ENCODE data around the gene NOTCH2.

Gene NOTCH2

DNA sequence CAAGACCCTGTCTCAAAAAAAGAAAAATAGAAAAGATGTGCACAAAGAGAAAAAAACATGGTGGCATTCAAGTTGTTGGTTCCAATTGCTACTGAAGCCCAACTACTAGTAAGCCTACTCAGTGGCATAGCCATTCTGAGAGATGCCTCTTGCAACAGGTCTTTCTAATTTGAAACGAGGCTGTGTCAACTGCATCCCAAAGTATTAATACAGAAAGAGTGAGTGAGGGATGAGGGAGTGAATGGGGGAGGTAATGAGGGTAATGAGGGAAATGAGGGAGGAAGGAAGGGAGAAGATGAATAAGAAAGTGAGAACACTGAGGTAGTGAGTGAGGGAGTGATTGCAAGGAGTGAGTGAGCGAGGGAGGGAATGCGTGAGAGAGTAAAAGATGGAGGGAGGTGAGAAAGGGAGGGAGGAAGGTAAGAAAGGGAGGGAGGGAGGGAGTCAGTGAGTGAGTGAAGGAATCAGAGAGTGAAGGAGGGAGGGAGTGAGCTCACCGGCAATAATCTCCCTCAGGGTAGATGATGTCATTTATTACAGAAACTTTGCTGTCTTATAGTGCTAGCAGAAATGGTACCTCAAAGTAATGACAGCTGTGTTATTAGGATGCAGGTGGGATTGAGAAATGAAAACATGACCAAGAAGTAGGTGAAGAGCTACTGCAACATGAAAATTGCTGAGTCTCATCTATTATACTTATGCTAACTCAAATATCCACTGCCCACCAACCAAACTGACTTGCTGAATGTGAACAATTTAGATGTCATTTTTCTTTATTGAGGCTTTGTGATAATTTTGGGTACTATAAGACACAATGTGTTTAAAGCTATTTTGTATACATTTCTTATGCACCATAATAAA, 97.5 kb downstream of the NOTCH2 start:
- no peak for DNase-seq

DNA sequence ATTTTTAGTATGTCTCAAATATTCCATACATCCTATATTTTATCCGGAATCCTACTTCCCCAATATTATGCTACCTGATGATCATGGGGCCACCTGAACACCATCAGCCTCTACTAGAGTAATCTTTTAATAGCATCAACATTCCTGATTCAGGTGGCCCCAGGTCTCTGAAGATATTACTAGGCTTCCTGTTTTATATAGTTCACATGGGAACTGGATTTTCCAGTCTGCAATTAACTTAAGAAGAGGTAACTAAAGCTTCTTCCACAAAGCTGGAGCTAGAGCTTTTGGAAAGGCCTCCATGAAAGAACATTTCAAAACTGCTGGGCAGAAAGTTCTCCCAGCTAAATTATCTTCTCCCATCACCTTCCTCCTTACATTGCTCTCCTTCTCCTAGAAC, 100.9 kb downstream of the NOTCH2 start:
- no peak for DNase-seq

DNA sequence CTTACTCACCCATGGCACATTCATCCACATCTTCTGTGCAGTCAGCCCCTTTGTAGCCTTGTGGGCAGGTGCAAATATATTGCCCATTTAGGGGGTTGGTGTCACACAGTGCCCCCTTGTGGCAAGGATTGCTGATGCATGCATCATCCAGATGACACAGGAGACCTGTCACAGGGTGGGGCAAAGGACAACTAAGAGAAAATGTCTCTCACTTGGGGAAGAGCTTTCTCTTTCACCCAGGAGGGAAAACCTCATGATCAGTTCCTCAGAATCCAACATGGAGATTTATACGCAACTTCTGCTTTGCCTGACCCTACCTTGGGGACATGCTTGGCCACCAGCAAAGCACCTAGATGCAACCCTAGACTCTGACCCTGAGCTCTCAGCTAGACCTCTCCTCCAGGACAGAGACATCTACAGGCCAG, 101.4 kb downstream of the NOTCH2 start:
- peak; percentile 77 for DNase-seq

DNA sequence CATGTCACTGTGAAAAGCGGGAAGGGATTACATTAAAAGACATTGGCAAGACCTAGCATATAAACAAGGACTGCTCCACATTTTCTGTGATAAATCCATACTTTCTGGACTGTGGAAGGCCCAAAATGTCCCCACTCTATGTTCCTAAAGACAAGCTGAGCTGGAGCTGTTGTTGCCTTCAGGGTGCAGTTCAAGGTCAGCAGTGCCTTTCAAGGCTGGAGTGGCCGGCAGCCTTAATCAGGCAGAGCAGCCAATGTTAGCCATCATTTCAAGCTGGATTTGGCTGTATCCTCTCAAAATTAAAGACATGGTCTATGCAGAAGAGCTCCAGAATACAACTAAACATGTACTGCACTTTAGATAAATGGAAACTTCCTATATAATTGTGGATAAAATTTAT, 102.8 kb downstream of the NOTCH2 start:
- no peak for DNase-seq

DNA sequence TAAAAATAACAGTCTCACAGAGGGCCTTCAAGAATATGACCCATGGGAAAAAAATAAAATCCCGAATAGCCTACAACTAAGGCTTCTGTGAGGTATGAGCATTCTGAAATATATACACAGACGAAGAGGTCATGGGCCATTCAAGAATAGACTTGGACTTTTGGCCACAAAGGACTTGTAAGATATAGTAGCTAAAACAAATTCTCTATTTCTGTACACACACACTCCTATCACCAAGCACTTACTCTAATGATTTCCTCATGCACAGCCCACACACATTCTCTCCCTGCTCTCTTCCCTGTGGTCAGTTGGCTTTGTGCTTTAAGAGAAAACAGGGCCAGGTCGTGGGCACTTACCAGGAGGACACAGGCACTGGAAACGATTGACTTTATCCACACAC, 103.4 kb downstream of the NOTCH2 start:
- DNase-seq, result no peak

DNA sequence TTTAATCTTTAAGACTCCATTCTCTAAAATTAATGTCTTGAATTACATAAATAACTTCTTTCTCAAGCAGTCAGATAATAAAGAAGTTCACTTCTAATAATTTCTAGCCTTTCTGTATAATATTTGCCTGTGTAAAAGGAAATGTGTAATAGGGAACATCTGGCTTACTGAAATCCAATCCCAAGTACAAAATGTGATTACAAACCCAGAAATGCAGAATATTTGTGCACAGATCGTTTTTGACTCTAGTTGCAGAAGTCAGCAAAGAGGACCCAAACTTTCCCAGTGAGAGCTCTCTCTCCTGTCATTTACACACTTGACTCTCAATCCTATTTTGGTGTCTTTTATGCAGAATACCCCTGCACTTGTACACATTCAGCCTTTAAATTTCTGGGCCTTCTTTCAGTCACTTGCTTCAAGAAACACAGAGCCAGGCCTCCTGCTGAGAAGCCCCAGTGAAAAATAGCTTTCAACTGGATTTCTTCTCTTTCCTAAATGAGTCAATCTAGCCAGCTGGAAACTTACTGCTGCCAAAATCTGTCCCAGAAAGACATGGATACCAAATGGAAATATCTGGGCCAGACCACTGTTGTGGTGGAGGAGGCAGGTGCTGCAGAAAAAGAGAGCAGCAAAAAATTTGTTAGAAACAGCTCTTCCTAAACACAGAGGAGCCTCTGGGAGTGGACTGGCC, 104.6 kb downstream of the NOTCH2 start:
- DNase-seq, result no peak

DNA sequence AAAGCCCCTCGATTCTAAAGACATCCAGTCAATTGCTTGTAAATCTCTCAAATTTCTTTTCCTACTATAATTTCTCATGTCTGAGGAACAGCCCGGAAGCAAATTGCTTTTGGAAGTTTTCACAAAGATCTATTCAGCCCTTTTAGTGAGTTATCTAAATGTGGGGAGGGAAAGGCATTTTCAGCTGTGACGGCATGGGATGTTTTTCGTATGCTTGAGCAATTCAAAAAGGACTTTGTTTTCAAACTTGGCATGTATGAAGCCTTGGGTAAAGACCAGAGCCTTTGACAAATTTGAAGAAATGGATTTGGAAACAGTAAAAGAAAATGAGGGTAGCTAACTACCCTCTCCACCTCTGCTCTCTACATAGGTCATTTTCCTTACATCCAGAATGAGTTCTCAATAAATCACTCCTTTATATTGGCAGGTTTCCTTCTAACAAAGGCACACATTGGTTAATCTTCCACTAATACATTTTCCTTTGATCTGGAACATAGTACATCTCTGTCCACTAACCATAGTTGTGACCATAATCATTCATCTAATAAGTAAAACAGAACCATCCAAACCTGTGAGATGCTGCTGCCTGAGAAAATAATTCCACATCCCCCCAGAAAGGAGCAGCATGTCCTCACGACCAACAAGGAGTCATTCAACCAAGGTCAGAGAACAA, 107.0 kb downstream of the NOTCH2 start:
- no peak for DNase-seq

DNA sequence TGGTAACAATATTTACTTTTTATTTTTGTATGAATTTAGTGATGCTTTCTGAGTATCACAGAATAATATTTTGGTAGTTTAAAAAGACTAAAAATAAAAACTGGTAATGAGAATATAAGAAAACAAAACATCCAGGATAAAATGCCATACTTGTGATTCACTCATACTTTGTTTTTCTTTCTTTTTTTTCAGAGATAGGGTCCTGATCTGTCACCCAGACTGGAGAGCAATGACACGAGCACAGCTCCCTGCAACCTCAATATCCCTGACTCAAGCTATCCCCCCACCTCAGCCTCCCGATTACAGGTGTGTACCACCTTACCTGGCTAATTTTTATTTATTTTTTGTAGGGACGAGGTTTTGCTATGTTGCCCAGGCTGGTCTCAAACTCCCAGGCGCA, 109.0 kb downstream of the NOTCH2 start:
- DNase-seq, result no peak

DNA sequence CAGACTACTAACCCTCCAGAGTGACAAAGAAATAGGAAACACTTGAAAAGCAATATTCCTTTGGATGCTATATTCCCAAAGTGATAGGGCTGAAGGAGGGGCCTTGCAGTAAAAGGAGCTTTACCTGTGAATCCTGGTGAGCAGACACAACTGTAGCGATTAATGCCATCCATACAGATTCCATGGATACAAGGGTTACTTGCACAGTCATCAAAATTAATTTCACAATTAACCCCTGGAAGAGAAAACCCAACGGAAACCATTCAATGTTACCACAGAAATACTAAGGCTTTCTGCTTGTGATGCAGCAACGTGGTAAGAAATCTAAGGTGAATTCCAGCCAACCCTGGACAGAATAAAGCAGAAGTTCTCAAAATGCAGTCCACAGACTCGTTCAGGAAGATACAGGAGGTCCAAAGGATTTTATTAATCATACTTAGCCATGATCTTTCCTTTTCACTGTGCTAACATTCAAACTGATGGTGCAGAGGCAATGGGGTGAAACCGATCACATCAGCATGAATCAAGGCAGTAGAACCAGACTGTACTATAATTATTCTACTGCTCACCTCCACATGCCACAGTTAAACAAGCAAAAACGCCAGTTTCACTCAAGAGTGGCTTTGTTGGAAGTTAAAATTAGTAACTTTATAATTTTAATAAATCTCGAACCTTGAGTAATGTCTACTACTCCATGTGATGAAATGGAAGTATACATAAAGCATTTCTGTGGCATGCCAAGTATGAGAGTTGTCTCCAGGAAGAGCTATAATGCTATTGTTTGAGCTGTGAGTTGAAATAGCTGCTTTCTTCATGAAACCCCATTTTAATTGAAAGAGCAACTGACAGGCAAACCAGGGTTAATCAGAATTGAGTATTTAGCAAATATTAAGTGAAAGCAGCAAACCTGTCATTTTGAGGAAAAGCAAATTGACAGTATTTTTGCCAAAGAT, 109.9 kb downstream of the NOTCH2 start:
- DNase-seq, result no peak

DNA sequence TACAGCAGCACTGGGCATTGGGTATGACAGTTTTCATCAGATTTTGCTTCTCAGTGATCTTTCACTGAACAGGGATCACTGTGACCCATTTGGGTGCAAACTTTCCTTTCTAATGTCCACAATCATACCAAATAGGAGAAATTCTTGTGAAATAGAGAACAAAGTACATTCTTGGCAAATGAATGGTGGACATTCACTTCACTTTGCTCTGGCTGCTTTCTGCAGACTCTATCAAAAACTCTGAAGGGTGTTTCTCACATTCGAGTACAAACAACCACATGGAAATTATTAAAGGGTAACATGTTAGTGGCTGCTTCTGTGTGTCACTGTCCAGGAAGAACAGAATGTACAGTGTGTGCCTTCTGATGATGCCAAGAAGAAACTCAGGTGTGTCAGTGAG, 111.2 kb downstream of the NOTCH2 start:
- DNase-seq, result no peak

DNA sequence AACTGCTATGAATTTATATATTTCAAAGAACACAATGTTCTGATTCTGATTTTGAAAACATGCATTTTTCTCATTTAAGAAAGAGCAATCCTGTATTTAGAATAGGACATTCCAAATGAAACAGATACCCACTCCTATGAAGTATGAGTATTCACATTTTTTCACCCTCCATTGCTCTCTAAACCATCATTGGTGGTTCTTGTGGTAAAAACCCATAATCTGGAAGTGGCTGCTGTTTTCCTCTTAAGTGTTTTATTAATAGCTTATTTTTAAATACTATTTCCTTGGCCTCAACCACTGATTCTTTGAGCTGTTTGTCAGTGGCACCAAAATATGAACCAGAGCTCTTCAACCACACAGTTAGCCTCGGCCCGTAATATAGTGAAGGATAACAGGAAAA, 113.2 kb downstream of the NOTCH2 start:
- no peak for DNase-seq

DNA sequence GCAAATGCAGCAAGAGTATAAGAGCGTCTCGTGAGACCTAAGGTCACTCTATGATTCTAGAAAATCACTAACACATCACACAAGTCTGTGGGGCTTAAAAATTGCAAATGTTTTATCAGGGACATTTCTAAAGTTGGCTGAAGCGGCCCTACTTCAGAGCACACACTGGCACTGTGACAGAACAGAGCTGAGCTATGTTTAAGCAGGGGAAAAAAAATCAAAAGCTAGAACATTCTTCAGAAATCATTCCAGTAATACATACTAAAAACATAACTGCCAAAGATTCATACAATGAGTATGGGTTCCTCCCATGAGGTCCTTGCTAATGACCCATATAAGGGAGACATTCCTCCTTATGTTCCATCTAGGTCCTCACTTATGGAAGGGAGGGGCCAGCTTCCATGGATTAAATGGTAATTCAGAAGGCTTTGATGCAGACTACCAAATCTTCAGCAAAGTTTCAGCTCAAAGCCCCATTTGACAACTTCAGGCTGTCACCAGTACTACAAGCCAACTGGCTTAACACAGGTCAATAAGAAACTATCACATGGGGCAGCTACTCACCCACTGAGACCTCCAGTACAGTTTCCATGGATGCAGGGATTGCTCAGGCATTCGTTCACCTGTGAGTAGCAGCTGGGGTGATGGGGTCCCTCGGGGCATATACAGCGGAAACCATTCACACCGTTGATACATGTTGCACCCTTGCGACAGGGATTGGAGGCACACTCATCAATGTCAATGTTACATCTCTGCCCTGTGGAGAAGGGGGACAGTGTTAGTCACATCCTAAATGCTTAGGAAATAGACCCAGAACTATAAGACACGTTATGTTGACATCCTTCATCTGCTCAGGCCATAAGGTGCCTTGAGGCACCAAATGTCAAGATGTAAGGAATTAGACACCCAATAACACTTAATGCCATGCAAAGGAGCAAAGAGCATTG, 114.7 kb downstream of the NOTCH2 start:
- no peak for DNase-seq

DNA sequence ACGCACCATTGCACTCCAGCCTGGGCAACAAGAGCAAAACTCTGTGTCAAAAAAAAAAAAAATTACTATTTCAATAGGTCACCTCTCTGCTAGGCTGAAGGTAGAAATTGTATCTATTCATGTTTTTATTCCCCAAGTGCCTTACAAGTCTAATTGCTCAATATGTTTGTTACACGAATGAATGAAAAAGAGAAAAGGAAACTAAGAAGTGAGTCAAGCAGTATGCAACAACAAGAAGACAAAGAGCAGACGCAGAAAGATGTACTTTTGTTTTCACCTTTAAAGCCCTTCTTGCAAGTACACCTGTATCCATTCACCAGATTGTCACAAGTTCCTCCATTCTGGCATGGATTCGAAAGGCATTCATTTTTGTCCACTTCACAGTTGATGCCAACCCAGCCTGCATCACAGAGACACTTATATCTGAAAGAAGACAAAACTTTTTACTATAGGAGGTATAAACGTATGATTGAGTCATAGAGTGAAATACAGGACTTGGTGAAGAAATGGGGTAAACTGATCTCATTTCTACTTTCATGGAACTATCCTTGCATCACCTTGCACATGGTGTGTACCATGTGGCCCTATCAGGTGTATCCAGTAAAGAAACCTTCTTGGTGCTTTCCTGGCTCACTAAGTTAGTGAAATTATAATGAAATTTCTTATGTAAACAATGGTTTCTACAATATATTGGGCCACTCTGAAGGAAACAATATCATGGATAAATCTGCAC, 116.0 kb downstream of the NOTCH2 start:
- DNase-seq, result no peak

DNA sequence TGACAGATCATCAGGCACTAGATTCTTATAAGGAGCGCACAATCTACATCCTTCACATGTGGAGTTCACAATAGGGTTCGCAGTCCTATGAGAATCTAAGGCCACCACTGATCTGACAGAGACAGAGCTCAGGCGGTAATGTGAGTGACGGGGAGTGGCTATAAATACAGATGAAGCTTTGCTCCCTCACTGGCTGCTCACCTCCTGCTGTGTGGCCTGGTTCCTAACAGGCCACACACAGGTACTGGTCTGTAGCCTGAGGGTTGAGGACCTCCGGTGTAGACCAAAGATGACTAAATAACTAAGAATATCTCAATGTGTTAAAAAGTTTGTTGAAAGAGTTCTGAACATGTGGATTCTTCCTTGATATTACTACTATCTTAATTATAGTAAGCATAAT, 117.0 kb downstream of the NOTCH2 start:
- no peak for DNase-seq

DNA sequence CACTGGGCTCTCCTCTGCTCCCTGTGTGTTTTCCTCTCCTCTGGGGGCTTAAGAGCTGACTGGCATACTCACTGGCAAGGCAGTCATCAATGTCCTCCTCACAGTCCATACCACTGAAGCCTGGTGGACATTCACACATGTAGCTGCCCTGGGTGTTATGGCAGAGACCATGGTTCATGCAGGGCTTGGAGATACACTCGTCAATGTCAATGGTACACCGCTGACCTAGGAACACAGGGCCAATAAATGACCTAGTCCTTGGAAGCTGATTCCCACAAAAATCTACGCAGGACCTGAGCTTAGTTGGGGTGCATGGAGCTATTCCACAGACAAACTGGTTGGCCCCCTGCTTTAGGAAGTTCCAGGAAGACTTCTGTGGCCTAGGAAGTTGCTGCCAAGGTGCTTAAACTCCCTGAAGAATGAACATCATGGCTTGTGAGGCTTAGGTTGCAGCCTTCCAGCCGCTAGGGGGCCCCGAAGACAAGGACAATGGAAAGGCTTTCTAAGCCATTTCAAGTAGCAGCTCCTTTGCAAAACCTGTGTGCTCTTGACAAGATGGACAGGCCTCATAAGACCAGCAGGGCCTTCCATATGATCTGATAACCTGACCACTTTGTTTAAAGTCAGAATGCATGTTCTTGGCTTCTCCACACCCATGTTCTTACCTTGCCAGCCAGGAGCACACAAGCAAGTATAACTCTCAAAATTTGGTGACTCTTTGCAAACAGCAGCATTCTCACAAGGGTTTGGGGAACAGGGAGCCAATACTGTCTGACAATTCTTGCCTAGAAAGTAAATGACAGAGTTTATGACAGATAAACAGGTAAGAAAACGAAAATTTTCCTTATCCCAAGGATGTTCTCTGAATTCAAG, 120.9 kb downstream of the NOTCH2 start:
- DNase-seq, result peak; percentile 68

DNA sequence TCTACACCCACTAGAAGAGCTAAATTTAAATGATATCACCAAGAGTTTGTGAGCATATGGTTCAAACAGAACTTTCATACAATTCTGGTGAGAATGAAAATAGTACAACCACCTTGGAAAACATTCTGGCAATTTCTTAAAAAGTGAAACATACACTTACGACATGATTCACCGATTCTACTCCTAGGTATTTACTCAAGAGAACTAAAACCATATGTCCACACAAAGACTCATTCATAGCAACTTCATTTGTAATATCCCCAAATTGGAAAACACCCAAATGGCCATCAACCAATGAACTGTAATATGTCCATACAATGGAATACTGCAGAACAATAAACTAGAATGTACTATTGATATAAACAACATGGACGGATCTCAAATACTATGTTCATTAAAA, 122.0 kb downstream of the NOTCH2 start:
- DNase-seq, result no peak

DNA sequence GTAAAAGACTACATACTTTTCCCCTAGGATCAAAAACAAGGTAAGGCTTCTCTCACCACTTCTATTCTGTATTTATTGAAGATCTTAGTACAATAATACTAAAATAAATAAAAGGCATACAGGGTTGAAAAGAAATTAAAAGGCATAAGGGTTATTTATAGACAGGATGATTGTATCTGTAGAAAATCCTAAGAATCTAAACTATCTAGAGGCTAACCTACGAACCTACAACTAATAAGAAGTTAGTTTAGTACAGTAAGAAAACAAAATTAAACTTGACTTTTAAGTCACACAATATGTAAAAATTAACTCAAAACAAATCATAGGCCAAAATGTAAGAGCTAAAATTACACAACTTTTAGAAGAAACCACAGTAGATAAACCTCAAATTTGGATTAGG, 122.7 kb downstream of the NOTCH2 start:
- no peak for DNase-seq

DNA sequence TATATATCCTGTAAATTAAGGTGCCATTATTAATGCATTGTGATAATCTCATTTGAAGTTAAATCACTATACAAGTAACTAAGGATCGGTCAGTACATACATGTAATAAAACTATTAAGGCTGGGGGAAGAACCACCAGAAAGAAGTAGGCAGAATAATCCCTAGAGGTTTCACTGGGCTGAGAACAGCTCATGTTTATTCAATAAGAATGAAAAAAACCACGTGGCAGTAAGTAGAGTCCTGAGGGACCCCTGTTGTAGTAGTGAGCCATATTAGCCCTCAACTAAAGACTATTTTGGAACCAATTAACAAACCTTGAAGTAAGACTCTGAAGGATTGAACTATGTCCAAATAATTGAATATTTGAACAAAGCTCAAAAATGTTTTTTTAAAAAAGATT, 126.2 kb downstream of the NOTCH2 start:
- DNase-seq, result no peak

DNA sequence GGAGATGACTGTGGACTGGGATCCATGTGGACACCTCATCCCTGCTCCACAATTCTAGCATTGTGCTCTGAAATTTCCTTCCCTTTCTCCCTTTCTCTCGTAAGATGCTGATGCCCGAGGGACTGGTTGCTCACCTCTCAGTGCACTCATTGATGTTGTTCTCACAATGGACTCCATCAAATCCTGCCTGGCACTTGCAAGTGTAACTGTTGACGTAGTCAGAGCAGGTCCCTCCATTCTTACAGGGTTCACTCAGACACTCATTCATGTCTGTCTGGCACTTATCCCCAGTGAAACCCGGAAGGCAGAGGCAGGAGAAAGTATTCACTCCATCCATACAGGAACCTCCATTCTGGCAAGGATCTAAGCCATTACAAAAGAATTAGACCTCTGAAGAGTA, 128.1 kb downstream of the NOTCH2 start:
- DNase-seq, result no peak

DNA sequence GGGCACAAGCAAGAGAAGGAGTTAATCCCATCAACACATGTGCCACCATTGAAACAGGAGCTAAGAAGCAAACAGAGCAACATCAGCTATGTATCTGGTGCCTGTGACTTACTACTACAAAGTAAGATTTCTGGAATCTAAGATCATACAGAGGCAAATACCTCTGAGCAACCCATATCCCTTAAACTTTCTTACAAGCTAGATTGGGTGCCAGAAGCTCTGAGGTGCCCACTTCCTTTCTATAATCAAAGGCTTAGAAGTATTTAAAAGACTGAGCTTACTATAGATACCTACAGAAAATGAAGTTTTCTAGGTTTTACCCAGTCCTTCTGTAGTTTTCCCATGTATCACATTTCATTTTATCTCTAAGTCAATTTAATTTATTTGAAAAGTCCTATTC, 128.8 kb downstream of the NOTCH2 start:
- no peak for DNase-seq

All from activated CD4-positive, alpha-beta T cell treated with anti-CD3 and anti-CD28 coated beads, Interleukin-2, amount 50 U/mL, for 1 hour (primary cell).